Gastroesophageal sphincter (tissue), 3 donors: ENCODE results near the gene HS1BP3.

Experiments used
- POLR2AphosphoS5 ChIP-seq: sonication (generic); formaldehyde crosslinking; IDR thresholded peaks from one replicate; pipeline ENCODE4 v1.6.1; 2017; ENCODE audit warnings: antibody characterized with exemption
- TF ChIP-seq, protein P1 (sequence below), 4 experiments: fragments of 200-600 bp in 2 of 4; fragments of 450-650 bp in 2 of 4; sonication (generic) in 1 of 4; IDR thresholded peaks; one replicate each; pipeline ENCODE4 v1.5.1; 2017 to 2019; ENCODE audit warnings: antibody characterized with exemption in 4 of 4, mild to moderate bottlenecking in 2 of 4, moderate library complexity in 2 of 4

DNA sequence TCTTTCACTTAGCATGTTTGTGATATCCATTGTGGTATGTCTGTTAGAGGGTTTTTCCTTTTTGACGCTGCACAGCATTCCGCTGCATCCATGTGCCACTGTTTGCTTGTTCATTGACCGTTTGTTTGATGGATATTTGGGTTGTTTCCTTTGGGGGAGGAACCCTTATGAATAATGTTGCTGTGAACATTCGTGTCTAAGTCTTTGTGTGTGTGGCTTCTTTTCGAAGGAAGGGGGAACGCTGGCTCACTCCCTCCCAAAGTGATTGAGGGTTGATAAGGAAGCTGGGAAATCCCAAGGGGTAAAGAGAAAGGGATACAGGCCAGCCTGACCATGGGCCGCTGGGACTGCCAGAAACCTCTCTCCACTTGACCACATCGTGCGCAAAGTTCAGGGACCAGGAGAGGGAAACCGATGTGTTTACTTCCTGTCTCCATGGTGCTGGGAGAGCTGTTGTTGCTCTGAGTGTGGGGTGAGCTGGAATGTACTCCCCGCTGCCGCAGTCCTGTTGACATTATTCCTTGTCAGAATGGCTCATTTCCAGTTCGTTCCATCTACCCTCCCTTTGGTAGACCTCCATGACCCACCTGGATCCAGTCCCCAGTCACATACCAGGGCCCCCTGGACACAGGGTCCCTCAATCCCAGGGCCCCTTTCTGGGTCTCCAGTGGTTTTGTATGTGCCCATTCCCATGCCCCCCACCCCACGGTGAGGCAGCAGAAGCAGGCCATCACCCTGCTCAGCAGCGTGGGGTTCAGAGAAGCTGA lies 39.6 kb downstream of the HS1BP3 start:
- peak; percentile 86 for TF ChIP-seq POLR2AphosphoS5
- TF ChIP-seq, protein P1, sequence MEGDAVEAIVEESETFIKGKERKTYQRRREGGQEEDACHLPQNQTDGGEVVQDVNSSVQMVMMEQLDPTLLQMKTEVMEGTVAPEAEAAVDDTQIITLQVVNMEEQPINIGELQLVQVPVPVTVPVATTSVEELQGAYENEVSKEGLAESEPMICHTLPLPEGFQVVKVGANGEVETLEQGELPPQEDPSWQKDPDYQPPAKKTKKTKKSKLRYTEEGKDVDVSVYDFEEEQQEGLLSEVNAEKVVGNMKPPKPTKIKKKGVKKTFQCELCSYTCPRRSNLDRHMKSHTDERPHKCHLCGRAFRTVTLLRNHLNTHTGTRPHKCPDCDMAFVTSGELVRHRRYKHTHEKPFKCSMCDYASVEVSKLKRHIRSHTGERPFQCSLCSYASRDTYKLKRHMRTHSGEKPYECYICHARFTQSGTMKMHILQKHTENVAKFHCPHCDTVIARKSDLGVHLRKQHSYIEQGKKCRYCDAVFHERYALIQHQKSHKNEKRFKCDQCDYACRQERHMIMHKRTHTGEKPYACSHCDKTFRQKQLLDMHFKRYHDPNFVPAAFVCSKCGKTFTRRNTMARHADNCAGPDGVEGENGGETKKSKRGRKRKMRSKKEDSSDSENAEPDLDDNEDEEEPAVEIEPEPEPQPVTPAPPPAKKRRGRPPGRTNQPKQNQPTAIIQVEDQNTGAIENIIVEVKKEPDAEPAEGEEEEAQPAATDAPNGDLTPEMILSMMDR (IDR thresholded peaks at IDR 0.05), result no peak
